ENCODE measurements around the gene DCLK1.

DCLK1 gene

GRCh38 chr13:35732565-35732964 is 398.6 kb downstream of the DCLK1 start:
- no peak for DNase-seq

DNA sequence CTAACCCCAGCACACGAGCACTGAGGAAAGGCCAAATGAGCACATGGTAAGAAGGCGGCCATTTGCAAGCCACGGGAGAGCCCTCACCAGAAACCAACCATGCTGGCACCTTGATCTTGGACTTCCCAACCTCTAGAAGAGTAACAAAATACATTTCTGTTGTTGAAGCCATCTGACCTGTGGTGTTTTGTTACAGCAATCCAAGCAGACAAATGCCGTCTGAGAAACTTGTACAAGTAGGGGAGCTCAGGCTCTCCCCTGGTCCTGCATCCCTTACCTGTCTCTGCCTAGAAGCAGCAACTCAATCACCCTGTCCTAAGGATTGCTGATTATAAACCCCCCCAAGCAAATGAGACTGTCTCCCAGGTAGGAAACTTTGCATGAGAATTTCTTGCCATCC is 399.7 kb downstream of the DCLK1 start:
- no peak for DNase-seq

DNA sequence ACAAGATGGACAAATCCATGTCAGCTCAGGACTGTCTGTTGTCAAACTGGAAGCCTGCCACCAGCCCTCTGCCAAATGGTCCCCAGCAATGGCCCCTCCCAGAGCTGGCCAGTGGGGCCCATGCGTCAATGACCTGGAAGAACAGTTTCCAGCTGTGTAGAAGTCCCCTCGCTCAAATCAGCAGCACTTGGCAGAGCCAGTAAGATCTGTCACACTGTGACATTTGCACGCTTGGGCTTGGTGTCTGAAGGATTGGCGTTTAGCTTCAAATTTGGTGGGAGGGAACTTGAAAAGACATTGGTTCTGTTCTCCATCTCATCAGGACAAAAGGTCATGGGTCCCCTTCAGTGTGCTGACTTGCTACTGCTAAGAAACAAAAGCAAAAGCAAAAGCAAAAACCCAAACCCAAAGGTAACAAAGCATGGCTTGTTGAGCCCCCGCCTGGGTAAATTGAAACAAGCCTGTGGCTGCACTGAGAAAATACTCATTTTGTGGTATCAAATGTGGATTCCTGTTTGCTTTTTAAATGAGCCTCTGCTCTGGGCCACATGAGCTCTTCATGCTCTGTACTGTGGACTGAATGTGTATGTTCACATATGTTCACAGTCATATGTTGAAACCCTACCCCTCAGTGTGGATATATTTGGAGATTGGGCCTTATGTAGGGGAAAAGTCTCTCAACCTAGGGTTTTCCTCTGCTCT is 401.1 kb downstream of the DCLK1 start:
- no peak for DNase-seq

DNA sequence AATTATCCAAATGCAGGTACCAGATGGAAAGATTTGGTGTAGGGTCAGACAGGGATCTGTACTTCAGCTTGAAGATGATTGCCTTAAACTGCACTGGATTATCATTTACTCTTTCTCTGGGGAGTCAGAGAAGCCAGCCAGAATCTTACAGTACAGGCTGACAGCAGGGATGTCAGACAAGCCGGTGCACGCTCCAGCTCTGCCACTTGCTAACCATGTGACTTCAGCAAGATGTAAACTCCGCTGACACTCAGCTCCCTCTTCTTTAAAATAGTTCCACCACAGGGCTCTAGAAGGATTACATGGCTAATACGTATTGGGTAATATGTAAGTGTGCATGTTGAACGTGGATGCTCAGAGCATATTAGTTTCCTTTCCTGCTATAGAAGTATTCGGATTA is 403.3 kb downstream of the DCLK1 start:
- DNase-seq = no peak

GRCh38 chr13:35724446-35724845 is 406.7 kb downstream of the DCLK1 start:
- peak; percentile 71 for DNase-seq

DNA sequence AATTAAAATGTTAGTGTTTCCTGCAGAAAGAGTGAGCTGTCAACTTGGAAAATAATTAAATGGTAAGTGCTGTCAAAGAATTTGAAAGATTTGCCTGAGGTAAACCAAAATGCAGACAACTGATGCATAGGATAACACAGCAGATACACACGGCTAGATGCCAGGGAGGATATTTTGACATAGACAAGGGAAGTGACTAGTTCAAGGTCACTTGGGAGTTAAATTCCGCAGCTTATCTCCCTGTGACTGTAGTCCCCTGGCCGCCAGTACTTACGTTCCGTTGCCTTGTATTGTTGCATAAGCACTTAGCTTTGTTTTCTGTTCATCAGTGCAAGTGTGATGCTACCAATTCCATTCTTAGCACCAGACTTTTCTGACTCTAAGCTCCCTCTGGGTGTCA is 407.4 kb downstream of the DCLK1 start:
- peak; percentile 85 for DNase-seq

DNA sequence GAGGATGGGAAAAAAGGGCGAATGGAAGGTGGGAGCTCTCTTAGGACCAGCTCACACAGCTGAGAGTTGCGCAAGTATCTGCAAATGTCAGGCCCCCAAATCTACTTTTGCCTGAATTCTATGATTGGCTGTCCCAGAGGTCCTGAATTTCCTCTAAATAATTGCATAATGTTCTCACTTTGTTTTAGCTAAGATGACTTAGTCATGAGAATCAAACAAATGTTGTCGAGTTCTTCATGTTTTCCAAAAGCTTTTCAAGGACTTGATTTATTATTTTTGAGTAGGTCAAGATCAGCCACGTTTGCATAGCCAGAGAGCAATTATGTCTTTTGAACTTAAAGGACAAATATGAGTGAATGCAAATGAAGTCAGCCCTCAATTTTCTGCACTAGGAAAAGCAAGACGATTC is 408.1 kb downstream of the DCLK1 start:
- peak; percentile 38 for DNase-seq

DNA sequence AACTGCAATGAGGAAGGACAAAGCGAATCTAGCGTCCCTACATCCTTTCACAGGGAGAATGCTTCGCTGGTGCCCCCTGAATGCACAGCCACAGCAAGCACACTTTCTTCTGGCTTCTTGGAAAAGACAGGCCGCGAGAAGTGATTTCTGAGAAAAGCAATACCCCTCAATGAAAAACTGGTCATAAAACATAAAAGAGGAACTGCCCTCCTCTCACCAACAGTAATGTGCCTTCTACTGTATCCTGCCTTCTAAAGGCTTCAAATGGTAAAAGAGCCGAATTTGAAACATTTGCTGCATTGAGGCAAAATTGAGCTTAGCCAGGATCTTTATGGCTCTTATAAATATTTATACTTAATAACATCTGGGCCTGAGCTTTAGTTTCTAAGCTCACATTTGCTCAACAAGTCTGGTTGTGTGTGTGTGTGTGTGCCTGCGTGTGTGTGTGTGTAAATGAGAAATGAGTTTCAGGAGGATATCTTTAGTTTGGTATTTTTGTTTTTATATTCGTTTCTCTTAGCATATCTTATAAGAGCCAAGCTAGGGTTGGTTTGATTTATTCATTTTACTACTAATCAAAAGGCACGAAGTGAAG is 408.6 kb downstream of the DCLK1 start:
- DNase-seq = no peak

GRCh38 chr13:35720690-35721554 is 410.3 kb downstream of the DCLK1 start:
- DNase-seq = peak; percentile 75

GRCh38 chr13:35720290-35720689 is 410.9 kb downstream of the DCLK1 start:
- no peak for DNase-seq

Measured in fibroblast of skin of right biceps (primary cell).